SH-SY5Y (cell line): ENCODE measurements around the gene LNP1.

Experiments used
- GATA2 ChIP-seq: IDR thresholded peaks from 2 replicates; pipeline ENCODE4 v1.6.1; 2011; ENCODE audit warnings: mild to moderate bottlenecking, low read depth, low read length
- GATA3 ChIP-seq: IDR thresholded peaks from 2 replicates; pipeline ENCODE4 v1.6.1; 2011; ENCODE audit warnings: low read depth, mild to moderate bottlenecking, low read length, moderate library complexity

DNA sequence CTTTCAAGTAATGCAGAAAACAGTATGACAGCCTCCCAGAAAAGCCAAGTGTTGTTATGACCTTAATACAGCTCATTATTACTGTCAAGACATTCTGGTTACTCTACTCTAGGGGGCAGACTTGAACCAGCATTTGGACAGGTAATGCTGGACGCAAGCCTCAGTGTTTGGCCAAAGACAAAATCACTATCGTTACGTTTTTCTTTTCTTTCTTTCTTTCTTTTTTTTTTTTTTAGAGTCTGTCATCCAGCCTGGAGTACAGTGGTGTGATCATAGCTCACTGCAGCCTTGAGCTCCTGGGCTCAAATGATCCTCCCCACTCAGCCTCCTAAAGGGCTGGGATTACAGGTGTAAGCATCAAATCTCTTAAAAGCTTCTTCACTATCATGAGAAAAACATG, 61.7 kb downstream of the LNP1 start:
- no peak for TF ChIP-seq GATA2
- no peak for TF ChIP-seq GATA3
